ENCODE measurements around the gene LCP1.

Gene LCP1

GRCh38 chr13:46129955-46130618 lies 51.9 kb downstream of the LCP1 start:
- no peak for DNase-seq (ENCODE audit: low read depth, low spot score)

- no peak for DNase-seq (ENCODE audit: low read depth, low spot score)
Measured at GRCh38 chr13:46129124-46129523, 52.9 kb downstream of the LCP1 start.

- DNase-seq (ENCODE audit: low read depth, low spot score) = no peak
Measured at GRCh38 chr13:46127358-46128023, 54.5 kb downstream of the LCP1 start.

DNA sequence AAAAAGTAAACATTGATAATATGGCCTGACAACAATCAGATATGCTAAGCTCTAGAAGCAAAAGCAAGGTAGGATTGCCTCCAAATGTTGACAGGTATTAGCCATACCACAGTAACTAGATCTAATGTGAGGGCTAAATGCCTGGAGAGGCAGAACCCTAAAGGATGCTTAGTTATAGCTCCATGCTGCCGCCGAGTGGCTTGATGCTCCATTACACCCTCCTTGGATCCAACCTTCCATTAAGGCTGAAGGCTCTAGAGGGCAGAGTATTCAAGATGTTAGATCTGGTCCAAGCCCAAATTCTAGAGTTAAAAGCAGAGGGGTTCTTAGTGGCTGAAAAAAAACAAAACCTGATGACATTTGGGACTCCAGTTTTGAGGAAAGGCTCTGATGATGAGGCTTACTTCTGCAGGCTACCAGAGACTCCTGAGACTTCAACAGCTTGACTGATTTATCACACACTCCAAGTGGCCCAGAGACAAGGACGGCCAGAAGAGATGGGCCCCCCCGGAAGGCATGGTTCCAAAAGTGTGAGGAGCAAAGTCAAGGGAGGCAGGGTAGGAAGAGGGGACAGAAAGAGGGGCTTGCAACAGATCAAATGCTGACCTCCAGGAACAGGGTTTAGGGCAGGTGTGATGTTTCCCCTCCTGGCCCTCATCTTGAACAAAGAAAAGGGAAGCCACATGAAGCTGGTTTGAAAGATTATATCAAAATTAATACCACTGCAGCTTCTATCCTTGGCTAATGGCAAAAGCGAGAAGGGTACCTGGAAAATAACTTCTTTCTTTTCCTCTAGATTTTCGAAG lies 55.2 kb downstream of the LCP1 start:
- peak; percentile 20 for DNase-seq (ENCODE audit: low read depth, low spot score)

DNA sequence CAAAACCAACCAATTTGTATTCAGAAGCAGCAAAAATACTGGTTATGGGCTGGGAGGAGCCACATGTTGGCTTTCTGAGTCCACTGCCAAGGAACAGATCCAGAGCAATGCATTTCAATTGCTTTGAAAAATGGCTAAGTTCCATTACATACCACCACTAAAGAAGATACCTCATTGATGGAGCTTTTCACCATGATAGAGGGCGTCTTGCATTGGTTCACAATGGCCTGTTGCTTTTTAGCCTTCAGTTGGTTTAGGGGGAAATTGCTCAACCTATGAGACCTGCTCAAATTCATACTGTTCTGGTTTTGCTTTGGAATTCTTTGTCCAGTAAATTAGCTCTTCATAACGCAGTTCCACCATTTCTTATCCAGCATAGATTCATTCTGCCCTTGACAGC lies 55.9 kb downstream of the LCP1 start:
- DNase-seq (ENCODE audit: low read depth, low spot score) = no peak

DNA sequence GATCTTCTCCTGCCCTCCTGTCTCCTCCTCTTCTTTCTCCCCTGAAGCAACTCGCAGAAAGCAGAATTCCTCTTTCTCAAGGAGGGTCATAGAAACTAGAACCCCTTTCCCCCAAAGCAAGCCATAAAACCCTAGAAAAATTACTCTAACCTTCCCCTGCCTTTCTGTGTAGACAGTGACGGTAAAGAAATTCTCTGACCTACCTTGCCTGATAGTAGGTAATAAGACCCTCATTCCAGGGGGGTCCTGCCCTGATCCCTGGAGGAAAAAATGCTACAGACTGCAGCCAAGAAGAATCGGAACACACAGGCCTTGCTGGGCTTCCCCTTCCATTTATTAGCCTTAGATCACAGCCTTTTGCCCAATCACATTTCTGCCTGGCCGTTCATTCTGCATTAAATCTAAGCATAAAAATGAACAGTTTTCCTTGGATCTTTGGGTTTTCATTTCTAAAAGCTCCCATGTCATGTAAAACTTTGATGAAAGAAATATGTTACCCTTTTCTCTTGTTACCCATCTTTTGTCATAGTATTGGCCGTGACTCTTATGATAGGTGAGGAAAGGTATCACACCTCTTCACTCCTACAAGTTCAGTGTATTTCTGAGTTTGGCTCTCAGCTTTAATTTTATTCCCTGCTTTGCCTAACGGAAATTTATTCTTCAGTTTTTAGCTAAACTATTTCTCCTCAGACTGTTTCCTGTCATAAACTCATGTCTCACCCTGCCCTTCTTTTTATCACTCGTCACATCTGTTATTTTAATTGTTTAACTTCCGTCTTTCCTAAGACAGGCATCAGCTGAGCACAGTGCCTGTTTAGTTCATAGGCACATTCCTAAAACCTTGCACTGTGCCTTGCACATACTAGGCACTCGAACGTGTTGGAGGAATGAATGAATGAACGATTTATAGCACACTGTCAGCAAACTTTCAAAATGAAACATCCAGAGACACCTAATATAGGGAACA lies 56.7 kb downstream of the LCP1 start:
- DNase-seq (ENCODE audit: low read depth, low spot score) = no peak

DNA sequence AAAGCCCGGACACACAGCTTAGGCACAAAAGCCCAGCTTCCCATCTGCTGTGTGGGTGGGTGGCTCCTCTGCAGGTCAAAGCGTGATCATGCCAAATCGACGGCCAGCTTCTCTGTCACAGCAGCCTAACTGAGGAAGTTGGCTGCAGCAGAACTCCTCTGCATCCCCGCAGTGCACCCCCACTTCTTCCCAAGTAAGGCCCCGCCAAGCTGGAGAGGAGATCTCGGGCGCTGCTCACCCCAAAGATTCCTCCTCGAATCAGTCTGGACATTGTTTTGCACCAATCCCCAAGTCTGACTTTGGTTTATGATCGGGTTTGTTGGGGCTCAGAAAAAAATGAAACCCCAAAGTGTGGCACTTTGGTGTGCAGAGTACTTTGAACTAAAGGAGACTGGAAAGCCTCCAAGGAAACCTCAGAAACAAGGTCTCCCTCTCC lies 57.4 kb downstream of the LCP1 start:
- no peak for DNase-seq (ENCODE audit: low read depth, low spot score)

- DNase-seq (ENCODE audit: low read depth, low spot score) = no peak
Measured at GRCh38 chr13:46122304-46122703, 59.7 kb downstream of the LCP1 start.

- DNase-seq (ENCODE audit: low read depth, low spot score) = no peak
Measured at GRCh38 chr13:46121597-46122163, 60.3 kb downstream of the LCP1 start.

DNA sequence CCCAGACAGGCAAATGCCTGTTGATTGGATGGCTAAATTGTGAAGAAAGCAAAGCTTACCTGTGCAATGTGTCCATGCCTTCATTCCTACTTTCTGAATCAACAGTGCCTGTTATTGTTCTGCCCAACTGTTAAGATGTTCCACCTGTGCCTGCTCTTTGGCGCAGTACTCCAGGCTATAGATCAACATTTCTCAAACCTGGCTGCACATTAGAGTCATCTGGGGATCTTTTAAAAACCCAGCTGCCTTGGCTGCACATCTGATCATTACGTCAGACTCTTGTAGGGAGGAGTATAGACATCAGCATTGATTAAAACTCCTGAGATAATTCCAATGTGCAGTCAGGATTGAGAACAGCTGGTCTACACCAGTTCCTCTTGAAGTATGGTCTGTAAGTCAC lies 60.9 kb downstream of the LCP1 start:
- no peak for DNase-seq (ENCODE audit: low read depth, low spot score)

DNA sequence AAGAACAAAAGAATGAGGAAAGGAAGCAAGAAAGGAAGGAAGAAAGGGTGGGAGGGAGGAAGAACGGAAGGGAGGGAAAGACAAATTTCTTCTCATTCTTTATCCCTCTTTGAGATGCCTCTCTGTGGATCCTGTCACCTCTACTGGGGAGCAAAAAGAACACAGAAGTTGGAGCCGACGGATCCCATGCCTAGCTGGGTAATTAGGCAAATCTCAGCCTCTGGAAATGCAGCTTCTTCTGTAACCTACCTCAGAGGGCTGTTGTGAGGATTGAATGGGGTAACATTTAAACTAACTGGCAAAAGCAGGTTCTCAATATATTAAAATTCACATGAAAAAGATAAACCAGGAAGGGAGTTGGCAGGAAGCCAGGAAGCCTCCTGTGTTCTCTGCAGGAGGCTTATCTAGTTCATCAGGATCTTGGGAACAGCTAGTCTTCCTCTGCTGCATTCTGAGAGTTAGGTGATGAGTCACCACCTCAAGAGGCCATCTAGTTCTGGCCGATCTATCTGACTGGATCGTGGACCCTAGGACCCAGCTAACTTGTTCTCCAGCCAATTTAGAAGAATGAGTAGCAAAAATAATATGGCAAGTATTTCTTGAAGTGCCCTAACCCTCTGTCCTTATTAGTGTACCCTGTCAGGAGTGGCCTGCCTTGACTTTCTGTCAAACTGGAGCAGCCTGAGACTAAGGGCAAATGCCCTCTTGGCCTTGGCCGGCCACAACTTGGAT lies 61.9 kb downstream of the LCP1 start:
- no peak for DNase-seq (ENCODE audit: low read depth, low spot score)

DNA sequence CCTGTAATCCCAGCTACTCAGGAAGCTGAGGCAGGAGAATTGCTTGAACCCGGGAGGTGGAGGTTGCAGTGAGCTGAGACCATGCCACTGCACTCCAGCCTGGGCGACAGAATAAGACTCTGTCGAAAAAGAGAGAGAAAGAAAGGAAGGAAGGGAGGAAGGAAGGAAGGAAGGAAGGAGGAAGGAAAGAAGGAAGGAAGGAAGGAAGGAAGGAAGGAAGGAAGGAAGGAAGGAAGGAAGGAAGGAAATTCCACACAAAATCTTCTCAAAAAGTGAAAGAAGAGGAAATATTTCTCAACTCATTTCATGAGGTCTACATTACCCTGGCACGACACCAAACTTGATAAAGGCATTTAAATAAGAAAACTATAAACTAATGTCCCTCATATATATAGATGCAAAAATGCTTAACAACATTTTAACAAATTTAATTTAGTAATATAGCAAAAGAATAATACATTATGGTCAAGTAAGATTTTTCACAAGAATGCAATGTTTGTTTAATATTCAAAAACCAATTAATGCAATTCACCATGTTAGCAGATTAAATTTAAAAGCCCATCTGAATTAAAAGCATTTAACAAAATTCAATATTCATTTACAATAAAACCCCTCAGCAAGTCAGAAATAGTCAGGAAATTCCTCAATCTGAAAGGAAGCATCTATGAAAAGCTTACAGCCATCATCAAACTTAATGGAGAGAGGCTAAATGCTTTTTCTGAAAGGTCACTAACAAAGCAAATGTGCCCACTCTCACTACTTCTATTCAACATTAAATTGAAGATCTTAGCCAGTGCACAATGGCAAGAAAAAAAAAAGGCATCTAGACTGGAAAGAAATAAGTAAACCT lies 65.1 kb downstream of the LCP1 start:
- no peak for DNase-seq (ENCODE audit: low read depth, low spot score)

DNA sequence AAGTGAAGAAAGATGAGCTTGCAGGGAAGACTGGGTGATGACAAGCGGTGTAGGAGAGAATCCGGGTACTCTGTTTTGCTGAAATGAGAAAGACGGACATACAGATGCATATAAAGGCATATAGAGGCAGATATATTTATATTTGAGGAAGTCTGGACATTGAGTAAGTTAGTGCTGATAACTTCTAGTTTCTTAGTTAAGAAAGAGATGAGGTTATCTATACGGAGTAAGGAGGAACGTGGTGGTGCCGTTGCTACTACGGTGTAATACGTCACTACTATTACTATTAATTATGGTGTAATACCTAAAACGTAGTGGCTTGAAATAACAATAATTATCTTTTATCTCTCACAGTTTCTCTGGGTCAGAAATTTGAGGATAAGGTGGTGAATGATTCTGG lies 67.4 kb downstream of the LCP1 start:
- DNase-seq (ENCODE audit: low read depth, low spot score) = no peak

- DNase-seq (ENCODE audit: low read depth, low spot score) = no peak
Measured at GRCh38 chr13:46113596-46113995, 68.4 kb downstream of the LCP1 start.

- no peak for DNase-seq (ENCODE audit: low read depth, low spot score)
Measured at GRCh38 chr13:46111151-46111550, 70.8 kb downstream of the LCP1 start.

DNA sequence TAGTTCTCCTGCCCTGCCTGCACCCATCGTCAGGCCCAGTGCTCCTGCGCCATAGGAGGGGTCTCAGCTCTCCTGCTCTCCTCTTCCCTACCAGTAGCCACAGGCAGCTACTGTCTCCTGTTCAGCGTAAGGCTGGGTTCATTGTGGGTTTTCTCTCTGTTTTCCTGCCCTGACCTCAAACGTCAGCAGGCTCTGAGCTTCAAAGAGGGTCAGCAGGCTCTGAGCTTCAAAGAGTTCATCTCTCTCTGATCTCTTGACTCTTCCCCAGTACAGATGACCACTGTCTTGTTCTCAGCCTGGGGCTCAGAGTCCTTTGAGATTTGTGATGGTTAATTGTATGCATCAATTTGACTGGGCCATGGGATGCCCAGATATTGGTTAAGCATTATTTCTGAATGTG lies 72.5 kb downstream of the LCP1 start:
- DNase-seq (ENCODE audit: low read depth, low spot score) = no peak

- DNase-seq (ENCODE audit: low read depth, low spot score) = no peak
Measured at GRCh38 chr13:46106839-46107371, 75.1 kb downstream of the LCP1 start.

DNA sequence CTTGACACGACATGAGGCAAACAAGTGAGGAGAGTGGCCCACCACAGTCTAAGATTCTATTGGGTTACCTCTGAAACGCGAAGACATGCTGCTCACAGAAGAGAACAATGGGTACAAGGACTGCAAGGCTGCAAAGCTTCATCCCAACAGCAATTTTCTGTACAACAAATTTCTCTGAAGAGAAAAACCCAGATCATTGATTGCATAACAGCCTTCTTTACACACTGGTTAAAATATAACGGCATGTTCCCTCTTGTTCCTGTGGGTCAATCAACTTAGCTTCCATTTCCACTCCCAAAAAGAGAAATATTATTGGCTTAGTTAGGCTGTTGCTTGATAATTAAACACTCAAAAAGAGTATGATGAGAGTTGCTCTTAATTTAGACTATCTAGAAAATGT lies 77.1 kb downstream of the LCP1 start, which contains the start of gene CPB2:
TSS of gene CPB2 (minus strand) at position 166 of the 400 bp plus-strand sequence. CDS start at position 142, 24 bp downstream.
- no peak for DNase-seq (ENCODE audit: low read depth, low spot score)

DNA sequence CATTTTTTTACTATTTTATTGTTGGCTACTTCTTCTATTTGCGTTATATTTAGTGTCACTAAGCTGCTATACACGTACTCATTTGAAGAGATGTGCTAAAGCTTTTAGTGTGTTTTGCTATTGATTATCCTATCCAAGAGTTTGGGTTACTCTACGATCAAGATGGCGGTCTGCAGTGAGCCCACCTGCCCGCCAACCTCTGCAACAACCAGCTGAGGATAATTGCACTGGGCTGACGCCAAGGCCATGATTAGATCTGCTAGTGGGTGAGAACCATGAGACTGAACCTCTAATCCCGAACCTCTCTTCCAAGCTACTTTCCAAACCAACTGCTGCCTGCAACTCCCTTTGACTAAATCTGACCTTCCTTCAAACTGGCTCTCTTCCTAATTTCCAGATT lies 78.9 kb downstream of the LCP1 start:
- DNase-seq (ENCODE audit: low read depth, low spot score) = no peak
